NCI-H1417 treated with DMSO at 0.1 percent for 48 hours (cell line): ENCODE results near the gene CDK17.
"Not testable (repeated sequence)": the region's sequence is repeated elsewhere in the genome, so short reads cannot be mapped to it uniquely, and the experiment has no call there.

Experiments
- DNase-seq: peaks from one replicate; lab custom pipeline; 2025; lab: John Stamatoyannopoulos, UW

The CDK17 gene

GRCh38 chr12:96387981-96388380, 12.3 kb downstream of the CDK17 start:
- DNase-seq = no peak

DNA sequence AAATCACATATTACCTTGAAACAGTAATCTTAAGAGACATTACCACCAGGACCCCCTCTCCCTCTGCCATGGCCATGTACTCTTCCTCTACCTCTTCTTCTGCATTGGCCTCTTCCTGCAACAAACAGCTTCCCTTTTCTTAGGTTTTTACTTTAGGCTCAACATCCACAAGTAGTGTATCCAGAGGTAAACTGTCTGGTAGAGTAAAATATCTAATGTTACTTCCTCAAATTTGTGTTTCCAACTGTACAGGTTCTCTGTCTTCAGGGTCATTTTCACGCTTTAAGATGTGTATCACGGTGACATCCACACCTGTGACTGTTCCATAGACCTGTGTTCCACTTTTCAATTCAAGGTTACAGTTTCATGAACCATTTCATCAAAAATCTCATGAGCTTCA, 13.4 kb downstream of the CDK17 start:
- DNase-seq = no peak

GRCh38 chr12:96383991-96384390, 16.2 kb downstream of the CDK17 start:
- DNase-seq = no peak

GRCh38 chr12:96383371-96383770, 16.9 kb downstream of the CDK17 start:
- no peak for DNase-seq

GRCh38 chr12:96379743-96380142, 20.5 kb downstream of the CDK17 start:
- DNase-seq = not testable (repeated sequence)

GRCh38 chr12:96378319-96378718, 21.9 kb downstream of the CDK17 start:
- DNase-seq = no peak

- DNase-seq = no peak
Observed at GRCh38 chr12:96376865-96377264, 23.4 kb downstream of the CDK17 start.

DNA sequence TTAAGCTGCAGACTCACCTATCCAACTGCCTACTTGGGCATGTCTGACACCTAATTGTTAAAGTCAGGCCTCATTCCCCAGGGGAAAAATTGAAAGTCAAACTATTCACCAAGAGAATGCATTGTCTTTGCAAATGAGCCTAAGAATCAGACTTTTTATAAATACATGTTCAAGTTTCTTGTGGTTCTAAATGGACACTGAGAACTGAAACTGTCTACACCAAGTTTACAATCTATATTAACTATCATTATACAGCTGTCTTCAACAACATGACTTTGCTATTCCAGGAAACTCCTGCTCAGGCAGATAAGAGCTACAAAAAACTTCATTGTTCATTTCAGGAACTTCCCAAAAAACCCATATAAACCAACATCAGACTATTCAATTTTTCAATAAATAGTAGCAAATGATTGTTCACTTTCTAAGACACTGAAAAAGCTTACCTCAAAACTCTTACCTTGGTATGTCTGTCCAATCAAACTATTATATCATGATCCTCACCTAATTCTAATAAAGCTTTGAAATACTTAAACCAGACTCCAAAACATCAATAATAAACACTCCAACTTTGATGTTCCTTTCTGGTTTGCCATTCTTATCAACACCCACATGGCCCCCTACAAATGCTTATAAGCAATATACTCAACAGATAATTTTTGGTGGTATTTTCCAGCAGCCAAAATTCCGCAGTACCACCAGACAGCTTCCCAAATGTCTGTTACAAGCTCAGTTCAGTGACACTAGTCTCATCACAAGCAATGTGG, 24.2 kb downstream of the CDK17 start:
- DNase-seq = no peak

GRCh38 chr12:96375170-96375569, 25.1 kb downstream of the CDK17 start:
- DNase-seq = no peak

- DNase-seq = no peak
Observed at GRCh38 chr12:96371790-96372699, 28.2 kb downstream of the CDK17 start.

GRCh38 chr12:96371138-96371789, 29.0 kb downstream of the CDK17 start:
- no peak for DNase-seq

GRCh38 chr12:96368687-96369086, 31.6 kb downstream of the CDK17 start:
- no peak for DNase-seq

DNA sequence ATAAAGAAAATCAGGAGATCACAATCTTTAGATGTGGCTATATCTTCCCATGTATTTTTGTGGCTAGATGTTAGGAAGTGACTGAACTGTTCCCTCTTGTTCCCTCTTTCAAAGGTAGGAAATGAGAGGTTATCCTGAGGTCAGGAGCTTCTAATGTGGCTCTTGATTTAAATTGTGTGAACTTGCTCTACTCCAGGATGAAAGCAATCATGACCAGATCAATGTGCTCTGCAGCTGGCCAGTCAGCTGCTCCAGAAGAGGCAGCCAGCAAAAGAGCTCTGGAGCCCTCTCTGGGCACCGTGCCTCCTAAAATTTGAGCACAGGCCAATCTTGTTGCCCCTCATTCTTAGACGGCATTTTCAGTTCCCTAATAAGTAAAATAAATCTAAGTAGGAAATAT, 32.0 kb downstream of the CDK17 start:
- DNase-seq = no peak

DNA sequence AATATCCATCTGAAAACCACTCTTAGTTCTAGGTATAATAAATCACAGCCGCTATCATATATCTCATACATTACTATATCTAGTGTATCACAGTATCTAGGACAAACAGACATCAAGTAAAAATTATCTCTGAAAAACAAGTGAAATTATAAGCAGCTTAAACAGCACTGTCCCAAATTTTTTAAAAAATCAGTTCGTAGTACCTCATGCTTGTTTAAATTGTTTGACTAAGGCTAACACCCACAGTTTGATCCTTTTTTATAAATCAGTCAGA, 33.9 kb downstream of the CDK17 start:
- DNase-seq = no peak

DNA sequence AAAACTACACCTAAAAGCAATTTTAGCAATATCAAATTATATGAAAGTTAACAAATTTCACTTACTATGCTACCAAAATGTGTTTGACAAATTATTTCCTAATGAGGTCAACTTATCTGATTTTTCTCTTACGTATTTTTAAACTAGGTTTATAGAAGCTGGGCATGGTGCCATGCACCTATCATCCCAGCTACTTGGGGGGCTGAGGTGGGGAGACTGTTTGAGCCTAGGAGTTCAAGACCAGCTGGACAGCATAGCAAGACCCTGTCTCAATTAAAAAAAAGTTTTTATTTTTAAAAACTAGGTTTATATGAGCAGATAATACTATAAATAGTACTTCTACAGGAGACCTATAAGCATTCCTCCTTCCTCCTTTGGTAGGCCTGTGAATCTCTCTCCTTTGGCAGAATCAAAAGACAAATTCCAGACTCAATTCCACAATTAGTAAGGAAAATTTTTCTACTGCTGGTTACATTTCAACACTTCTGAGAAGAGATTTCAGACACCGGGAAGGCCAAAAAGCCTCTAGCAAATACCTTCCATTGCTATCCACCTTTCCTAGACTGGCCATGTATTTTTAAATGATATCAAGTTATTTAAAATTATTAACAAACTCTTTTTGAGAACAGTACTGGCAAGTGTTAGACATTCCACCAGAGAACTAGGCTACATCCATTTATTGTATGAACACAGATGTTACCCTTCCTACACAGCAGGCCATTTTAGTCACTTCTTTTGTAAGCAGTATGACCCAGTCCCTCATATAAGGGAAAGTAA, 34.4 kb downstream of the CDK17 start:
- DNase-seq = no peak

GRCh38 chr12:96364092-96364700, 36.0 kb downstream of the CDK17 start:
- no peak for DNase-seq

- DNase-seq = no peak
Observed at GRCh38 chr12:96361074-96361473, 39.2 kb downstream of the CDK17 start.

DNA sequence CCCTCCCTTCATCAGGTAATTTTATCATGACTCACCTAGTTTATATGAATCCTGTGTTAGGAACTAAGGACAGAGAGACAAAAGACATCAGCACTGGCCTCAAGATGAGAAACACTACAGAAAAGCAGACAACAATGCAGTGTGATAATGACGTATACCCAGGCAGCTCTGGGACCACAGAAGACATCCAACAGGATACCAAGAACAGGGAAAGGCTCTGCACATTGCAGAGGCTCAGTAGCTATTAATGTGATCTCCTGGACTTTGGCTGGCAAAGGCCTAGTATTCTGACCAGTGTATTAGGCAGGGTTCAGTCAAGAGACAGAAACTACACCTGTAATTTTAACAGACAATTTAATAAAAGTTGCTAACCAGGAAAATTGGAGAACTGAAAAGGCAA, 39.7 kb downstream of the CDK17 start:
- no peak for DNase-seq

GRCh38 chr12:96359328-96359727, 40.9 kb downstream of the CDK17 start:
- DNase-seq = no peak

- no peak for DNase-seq
Observed at GRCh38 chr12:96356831-96357230, 43.4 kb downstream of the CDK17 start.

- no peak for DNase-seq
Observed at GRCh38 chr12:96354844-96355534, 45.2 kb downstream of the CDK17 start.
